Hepatocyte (in vitro differentiated cells): ENCODE results near the gene TEX51.

ENCODE experiments used
- CTCF ChIP-seq: fragments of 200-600 bp; sonication (generic); IDR thresholded peaks from 2 replicates; pipeline ENCODE4 v1.5.1; 2016; ENCODE audit warnings: antibody characterized with exemption, mild to moderate bottlenecking; ENCODE audit not compliant: poor library complexity
- EZH2 ChIP-seq: fragments of 200-600 bp; sonication (generic); IDR thresholded peaks from 2 replicates; pipeline ENCODE4 v1.6.1; 2016; ENCODE audit warnings: antibody characterized with exemption, mild to moderate bottlenecking, borderline replicate concordance

DNA sequence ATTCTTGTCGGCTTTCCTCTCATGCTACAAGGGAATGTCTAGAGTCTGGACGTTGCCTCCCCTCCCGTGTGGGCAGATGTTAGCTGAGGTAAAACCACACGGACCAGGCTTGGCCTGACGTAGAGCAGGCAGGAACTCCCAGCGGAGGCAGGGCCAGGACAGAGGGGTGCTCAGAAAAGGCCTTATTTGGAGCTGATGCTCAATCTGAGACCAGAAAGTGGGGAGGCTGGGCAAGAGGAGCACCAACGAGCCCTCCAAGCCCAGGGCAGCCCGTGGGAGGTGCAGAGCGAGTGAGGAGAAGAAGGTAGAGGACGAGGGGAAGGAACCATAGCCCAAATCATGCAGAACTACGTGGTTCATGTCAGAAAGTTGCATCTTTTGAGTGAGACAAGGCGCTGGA is 9.0 kb downstream of the TEX51 start:
- TF ChIP-seq CTCF (no peak), EZH2 (no peak)
